ENCODE measurements around the gene OBSCN. TPM values are rescaled to one million over a fixed set of nuclear protein-coding genes. Genes with fewer than 3 reads are reported as not detected.

The OBSCN gene
- total and polyA plus RNA-seq, 4 donors = 0.54 to 5.6 (median 2.7) TPM

- WGBS = 98% methylated on average over 12 of the region's 12 CpGs
- no peak overlapping the region for H3K9ac ChIP-seq (ENCODE audit: low read depth in 1 of 2, low read length in 2 of 2)
- H3K9me3 ChIP-seq (ENCODE audit: control insufficient read depth in 4 of 4, low read length in 3 of 4) = no peaks in the 10 kb centered on the region
- DNase-seq (ENCODE audit: low spot score) = no peak
- no peak overlapping the region for H3K4me3 ChIP-seq (ENCODE audit: low read depth in 1 of 3, low read length in 3 of 3)
- no peaks in the 10 kb centered on the region for H3K4me1 ChIP-seq (ENCODE audit: control insufficient read depth in 4 of 4, insufficient read depth in 4 of 4, low read length in 3 of 4)
- no peaks in the 10 kb centered on the region for H3K27me3 ChIP-seq (ENCODE audit: control insufficient read depth in 4 of 4, insufficient read depth in 4 of 4, low read length in 3 of 4)
- H3K27ac ChIP-seq (ENCODE audit: low read depth in 1 of 2, low read length in 2 of 2) = no peak overlapping the region
- H3K36me3 ChIP-seq (ENCODE audit: control insufficient read depth in 4 of 4, insufficient read depth in 3 of 4, low read depth in 1 of 4, low read length in 3 of 4) = peaks cover 8 to 37% (median 13%) of the 10 kb centered on the region in 4 donors
- no peak for TF ChIP-seq RXRA (IDR thresholded peaks at IDR 0.05)
- no peak for TF ChIP-seq HNF4A (conservative IDR thresholded peaks at IDR 0.05)
- TF ChIP-seq JUND (IDR thresholded peaks at IDR 0.05) = no peak
- TF ChIP-seq TAF1 (conservative IDR thresholded peaks at IDR 0.05) = no peak
- no peak for TF ChIP-seq FOXA1 (IDR thresholded peaks at IDR 0.05)
Observed at GRCh38 chr1:228398741-228399461, 191.1 kb downstream of the OBSCN start.

GRCh38 chr1:228399531-228400236, 191.8 kb downstream of the OBSCN start:
- H3K9ac ChIP-seq (ENCODE audit: low read depth in 1 of 2, low read length in 2 of 2) = no peak overlapping the region
- H3K36me3 ChIP-seq (ENCODE audit: control insufficient read depth in 4 of 4, insufficient read depth in 3 of 4, low read depth in 1 of 4, low read length in 3 of 4) = peaks cover 8 to 37% (median 13%) of the 10 kb centered on the region in 4 donors
- no peak overlapping the region for H3K4me3 ChIP-seq (ENCODE audit: low read depth in 1 of 3, low read length in 3 of 3)
- 97% methylated on average over 14 of the region's 14 CpGs for WGBS
- DNase-seq (ENCODE audit: low spot score) = no peak
- H3K27ac ChIP-seq (ENCODE audit: low read depth in 1 of 2, low read length in 2 of 2) = no peak overlapping the region
- TF ChIP-seq SP1 (IDR thresholded peaks at IDR 0.05) (no peak), HNF4A (conservative IDR thresholded peaks at IDR 0.05) (no peak)
- H3K27me3 ChIP-seq (ENCODE audit: control insufficient read depth in 4 of 4, insufficient read depth in 4 of 4, low read length in 3 of 4) = no peaks in the 10 kb centered on the region
- H3K9me3 ChIP-seq (ENCODE audit: control insufficient read depth in 4 of 4, low read length in 3 of 4) = no peaks in the 10 kb centered on the region
- peaks cover 0 to 5% (median 2%) of the 10 kb centered on the region in 4 donors for H3K4me1 ChIP-seq (ENCODE audit: control insufficient read depth in 4 of 4, insufficient read depth in 4 of 4, low read length in 3 of 4)

GRCh38 chr1:228400237-228400651, 192.4 kb downstream of the OBSCN start:
- Histone ChIP-seq H3K9ac (ENCODE audit: low read depth in 1 of 2, low read length in 2 of 2) (no peak overlapping the region), H3K4me3 (ENCODE audit: low read depth in 1 of 3, low read length in 3 of 3) (no peak overlapping the region), H3K36me3 (ENCODE audit: control insufficient read depth in 4 of 4, insufficient read depth in 3 of 4, low read depth in 1 of 4, low read length in 3 of 4) (peaks cover 7 to 33% (median 12%) of the 10 kb centered on the region in 4 donors), H3K9me3 (ENCODE audit: control insufficient read depth in 4 of 4, low read length in 3 of 4) (no peaks in the 10 kb centered on the region), H3K4me1 (ENCODE audit: control insufficient read depth in 4 of 4, insufficient read depth in 4 of 4, low read length in 3 of 4) (peaks cover 2 to 10% (median 7%) of the 10 kb centered on the region in 4 donors), H3K27me3 (ENCODE audit: control insufficient read depth in 4 of 4, insufficient read depth in 4 of 4, low read length in 3 of 4) (no peaks in the 10 kb centered on the region), H3K27ac (ENCODE audit: low read depth in 1 of 2, low read length in 2 of 2) (no peak overlapping the region)
- TF ChIP-seq HNF4G (IDR thresholded peaks at IDR 0.05) (no peak), CTCF (IDR thresholded peaks at IDR 0.05; ENCODE audit: low read depth, low read length, missing input control) (no peak), NR2F2 (IDR thresholded peaks at IDR 0.05) (no peak), REST (IDR thresholded peaks at IDR 0.05) (no peak)
- WGBS = 96% methylated on average over 11 of the region's 11 CpGs
- DNase-seq (ENCODE audit: low spot score) = no peak
